GM12892 (cell line): Measurements from ENCODE around the gene TSPAN15.

Experiments
- POLR2A ChIP-seq: IDR thresholded peaks from 2 replicates; pipeline ENCODE4 v1.6.1; 2011; ENCODE audit warnings: low read depth, low read length, control low read depth
- POLR2AphosphoS5 ChIP-seq: IDR thresholded peaks from 2 replicates; pipeline ENCODE4 v1.6.1; 2011; ENCODE audit warnings: low read depth, low read length, control low read depth
- TAF1 ChIP-seq: IDR thresholded peaks from 2 replicates; pipeline ENCODE4 v1.6.1; 2011; ENCODE audit warnings: low read depth, mild to moderate bottlenecking, control low read depth, low read length, borderline replicate concordance

DNA sequence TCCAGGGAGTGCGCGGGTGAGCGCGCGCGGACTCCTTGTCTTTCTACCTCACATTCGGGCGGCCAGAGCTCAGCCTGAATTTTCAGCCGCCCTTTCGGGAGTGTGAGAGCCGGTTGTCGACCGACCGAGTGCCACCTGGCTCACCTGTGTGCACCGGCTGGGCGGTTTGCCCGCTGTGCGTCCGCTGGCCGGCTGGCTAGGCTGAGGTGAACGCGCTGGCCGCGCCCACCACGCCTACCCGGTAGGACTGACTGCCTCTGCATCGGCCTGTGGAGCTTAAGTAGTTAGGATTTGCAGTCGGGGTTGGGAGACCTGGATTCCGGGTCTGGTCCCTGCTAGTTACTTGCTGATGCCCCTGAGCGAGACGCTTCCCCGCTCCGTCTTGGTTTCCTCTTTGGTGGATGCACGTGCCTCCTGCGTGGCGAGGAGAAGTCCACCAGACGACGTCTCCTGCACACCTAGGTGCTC is 553 bp downstream of the TSPAN15 start:
- TF ChIP-seq POLR2AphosphoS5 (no peak), POLR2A (no peak), TAF1 (no peak)
